ENCODE results near the gene MYBPC1.

MYBPC1 gene

DNA sequence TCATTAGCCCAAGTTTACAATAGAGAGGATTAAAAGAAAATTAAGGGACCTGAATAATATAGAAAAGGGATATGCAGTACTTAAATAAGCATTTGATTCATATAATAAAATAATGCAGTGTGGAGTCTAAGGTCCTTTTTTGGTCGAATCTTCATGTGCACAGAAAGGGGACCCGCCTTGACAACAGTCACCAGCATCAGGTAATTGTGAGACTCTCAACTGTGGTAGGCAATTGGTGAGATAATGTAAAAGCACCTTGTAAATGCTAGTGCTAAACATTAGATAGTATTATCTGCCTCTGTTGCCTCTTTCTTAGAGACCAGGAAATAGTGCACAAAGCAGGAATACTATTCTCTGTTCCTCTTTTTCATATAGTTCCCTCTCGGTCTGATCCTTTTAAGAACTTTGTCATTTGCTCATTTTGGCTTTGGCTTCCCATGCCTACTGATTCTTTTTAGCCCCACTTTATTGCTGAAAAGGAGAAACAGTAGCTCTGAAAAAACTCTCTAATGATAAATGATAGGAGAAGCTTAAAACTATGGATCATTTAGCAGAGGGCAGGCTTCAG lies 120.2 kb downstream of the MYBPC1 start:
- TF ChIP-seq CTCF (IDR thresholded peaks at IDR 0.05): no peak

DNA sequence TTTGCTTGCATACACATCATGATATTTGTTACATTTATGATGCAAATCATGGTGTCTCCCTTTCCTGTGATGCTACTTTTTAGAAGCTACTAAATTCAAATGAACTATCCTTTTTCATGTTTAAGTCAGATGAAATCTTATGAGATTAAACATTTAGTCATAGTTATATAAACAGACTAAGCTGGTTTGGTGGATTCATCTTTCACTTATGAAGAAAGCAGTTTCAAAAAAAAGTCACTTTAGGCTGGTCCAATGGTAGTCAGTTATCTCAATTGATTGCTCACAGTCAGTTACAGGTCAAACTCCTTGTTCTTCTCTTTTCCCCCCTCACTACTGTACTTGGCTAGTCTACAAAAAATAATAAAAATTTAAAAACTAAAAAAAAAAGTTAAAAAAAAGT lies 124.8 kb downstream of the MYBPC1 start:
- TF ChIP-seq CTCF (IDR thresholded peaks at IDR 0.05): no peak

GRCh38 chr12:101720118-101720517 lies 125.3 kb downstream of the MYBPC1 start:
- no peak for TF ChIP-seq CTCF (IDR thresholded peaks at IDR 0.05)

DNA sequence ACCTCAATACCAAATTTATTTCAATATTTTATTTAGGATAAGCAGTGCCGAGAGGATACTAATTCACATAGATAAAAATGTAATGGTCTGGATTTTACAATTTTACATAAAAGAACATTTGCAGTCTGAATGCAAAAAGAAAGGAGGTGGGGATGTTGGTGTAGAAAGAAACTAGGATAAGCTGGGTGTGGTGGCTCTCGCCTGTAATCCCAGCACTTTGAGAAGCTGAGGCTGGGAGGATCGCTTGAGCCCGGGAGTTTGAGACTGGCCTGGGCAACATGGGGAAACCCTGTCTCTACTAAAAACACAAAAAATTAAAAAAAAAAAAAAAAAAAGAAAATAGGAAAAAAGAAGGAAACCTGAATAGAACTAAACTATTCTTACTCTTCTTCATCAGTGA lies 127.6 kb downstream of the MYBPC1 start:
- no peak for TF ChIP-seq CTCF (IDR thresholded peaks at IDR 0.05)

DNA sequence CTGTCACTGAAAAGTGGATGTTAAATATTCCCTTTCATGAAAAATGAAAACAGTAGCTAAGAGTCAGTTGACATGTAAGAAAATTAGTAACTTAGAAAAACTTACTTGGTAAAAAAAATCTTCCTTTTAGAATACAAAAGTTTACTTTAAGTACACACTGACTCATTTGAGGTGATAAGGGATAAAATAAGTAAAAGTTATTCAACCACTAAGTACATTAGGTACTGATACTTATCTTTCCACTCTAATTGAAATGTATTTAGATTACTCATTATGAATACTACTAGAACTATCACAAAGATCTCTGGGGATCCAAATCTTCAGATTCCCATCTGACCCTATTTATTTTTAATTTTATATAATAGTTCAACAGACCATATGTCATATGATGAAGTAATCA lies 132.3 kb downstream of the MYBPC1 start:
- TF ChIP-seq CTCF (IDR thresholded peaks at IDR 0.05): no peak

DNA sequence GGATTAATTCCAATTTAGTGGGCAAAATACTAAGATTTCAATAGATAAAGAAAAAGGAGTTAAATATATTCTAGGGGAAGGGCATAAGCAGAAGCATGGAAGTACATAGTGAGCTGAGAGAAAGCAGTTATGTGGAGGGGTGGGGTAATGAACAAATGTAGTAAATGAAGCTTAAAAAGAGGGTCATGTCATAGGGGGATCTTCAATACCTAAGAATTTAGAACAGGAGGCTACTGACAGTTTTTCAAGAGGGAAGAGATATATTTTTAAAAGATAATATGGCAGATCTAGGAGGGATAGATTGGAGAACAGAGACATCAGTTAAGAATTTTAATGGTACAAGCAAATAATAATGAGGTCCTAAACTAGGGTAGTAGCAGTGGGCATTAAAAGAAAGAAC lies 135.1 kb downstream of the MYBPC1 start:
- TF ChIP-seq CTCF (IDR thresholded peaks at IDR 0.05): no peak

- TF ChIP-seq CTCF (IDR thresholded peaks at IDR 0.05): no peak
These were observed 137.5 kb downstream of the MYBPC1 start for GRCh38 chr12:101732318-101732717.

GRCh38 chr12:101733166-101733565 lies 138.4 kb downstream of the MYBPC1 start:
- TF ChIP-seq CTCF (IDR thresholded peaks at IDR 0.05): no peak

All from LNCAP (cell line).